ENCODE measurements around the gene NUDT16. TPM values are rescaled to one million over a fixed set of nuclear protein-coding genes. Genes with fewer than 3 reads are reported as not detected.

Gene NUDT16
- total RNA-seq, 3 donors from 2014 or later: 31.7 to 45.9 (median 39.9) TPM

DNA sequence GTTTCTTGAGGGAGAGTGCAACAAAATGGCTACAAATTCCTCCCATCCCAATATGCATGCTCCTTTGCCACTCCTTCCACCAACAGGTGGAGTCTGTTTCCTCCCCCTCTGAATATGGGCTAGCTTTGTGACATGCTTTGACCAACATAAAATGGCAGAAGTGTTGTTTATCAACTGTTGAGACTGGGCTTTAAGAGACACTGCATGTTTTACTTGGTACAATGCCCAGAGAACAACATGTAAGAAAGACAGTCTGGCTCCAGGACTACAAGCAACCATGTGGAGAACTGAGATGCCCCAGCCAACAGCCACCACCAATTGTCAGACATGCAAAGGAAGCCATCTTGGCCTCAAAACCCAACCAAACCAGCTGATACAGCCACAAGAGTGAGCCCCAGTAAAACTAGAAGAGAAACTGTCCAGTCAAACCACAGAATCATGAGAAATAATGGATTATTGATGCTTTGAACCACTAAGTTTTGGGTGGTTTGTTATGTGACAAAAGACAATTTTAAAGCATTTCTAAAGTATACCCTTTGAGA is 40.5 kb downstream of the NUDT16 start:
- Histone ChIP-seq H3K9me3 (no peaks in the 10 kb centered on the region), H3K4me1 (ENCODE audit: low read depth) (no peaks in the 10 kb centered on the region), H3K4me3 (no peak overlapping the region), H3K36me3 (ENCODE audit: low read depth) (no peaks in the 10 kb centered on the region)
- intact Hi-C loops (cut with DNase I, micrococcal nuclease): no loop called here
- DNase-seq: no peak
- ATAC-seq: no peak
- TF ChIP-seq, protein P1, sequence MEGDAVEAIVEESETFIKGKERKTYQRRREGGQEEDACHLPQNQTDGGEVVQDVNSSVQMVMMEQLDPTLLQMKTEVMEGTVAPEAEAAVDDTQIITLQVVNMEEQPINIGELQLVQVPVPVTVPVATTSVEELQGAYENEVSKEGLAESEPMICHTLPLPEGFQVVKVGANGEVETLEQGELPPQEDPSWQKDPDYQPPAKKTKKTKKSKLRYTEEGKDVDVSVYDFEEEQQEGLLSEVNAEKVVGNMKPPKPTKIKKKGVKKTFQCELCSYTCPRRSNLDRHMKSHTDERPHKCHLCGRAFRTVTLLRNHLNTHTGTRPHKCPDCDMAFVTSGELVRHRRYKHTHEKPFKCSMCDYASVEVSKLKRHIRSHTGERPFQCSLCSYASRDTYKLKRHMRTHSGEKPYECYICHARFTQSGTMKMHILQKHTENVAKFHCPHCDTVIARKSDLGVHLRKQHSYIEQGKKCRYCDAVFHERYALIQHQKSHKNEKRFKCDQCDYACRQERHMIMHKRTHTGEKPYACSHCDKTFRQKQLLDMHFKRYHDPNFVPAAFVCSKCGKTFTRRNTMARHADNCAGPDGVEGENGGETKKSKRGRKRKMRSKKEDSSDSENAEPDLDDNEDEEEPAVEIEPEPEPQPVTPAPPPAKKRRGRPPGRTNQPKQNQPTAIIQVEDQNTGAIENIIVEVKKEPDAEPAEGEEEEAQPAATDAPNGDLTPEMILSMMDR (IDR thresholded peaks at IDR 0.05): no peak

DNA sequence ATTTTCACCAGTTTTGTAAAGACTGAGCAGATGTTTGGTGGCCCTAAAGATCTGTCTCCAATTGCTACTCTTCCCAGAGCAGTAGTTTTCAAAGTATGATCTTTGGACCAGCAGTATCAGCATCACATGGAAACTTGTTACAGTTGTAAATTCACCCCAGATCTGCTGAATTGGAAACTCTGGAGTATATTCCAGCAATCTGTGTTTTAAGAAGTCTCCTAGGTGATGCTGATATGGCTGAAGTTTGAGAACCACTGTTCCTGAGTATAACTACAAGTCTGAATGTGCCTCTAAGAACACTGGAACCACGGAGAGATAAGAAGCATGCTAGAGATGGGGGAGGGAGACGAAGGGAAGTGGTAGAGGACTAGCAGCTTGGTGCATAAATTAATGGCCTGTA is 45.7 kb downstream of the NUDT16 start:
- ATAC-seq (no peak), DNase-seq (no peak)
- Histone ChIP-seq H3K9me3 (no peaks in the 10 kb centered on the region), H3K4me3 (no peak overlapping the region), H3K36me3 (ENCODE audit: low read depth) (no peaks in the 10 kb centered on the region), H3K4me1 (ENCODE audit: low read depth) (no peaks in the 10 kb centered on the region)
- intact Hi-C loops (cut with DNase I, micrococcal nuclease): no loop called here
- TF ChIP-seq, protein P1 (IDR thresholded peaks at IDR 0.05): no peak

DNA sequence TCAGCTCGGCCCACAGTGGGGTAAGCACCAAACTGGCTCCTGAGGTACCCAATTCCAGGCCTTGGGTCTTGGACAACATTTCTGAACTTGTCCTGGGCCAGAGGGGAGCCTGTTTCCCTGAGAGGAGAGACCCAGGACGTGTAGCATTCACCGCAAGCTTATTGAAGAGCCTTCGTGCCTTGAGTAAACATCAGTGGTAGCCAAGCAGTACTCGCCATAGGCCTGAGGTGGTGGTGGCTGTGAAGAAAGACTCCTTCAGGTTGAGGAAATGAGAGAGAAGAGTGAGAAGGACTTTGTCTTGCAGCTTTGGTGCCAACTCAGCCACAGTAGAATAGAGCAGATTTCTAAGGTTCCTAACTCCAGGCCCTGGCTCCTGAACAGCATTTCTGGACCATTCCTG is 50.2 kb downstream of the NUDT16 start:
- TF ChIP-seq, protein P1 (IDR thresholded peaks at IDR 0.05): no peak

DNA sequence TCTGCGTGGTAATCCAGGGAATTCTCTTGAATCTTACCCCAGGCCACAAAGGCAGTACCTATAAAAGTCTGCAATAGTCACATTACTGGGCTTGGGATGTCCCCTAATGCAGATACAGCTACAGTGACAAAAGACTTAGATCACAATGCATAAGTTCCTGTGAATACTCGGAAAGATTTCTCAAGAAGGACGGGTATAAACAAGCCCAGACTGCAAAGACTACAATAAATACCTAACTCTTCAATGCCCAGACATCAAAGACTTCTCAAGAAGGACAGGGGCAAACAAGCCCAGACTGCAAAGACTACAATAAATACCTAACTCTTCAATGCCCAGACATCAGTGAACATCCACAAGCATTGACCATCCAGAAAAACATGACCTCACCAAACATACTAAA is 50.9 kb downstream of the NUDT16 start:
- H3K4me3 ChIP-seq: no peak overlapping the region
- intact Hi-C loops (cut with DNase I, micrococcal nuclease): no loop called here
- H3K4me1 ChIP-seq (ENCODE audit: low read depth): no peaks in the 10 kb centered on the region
- no peaks in the 10 kb centered on the region for H3K36me3 ChIP-seq (ENCODE audit: low read depth)
- TF ChIP-seq, protein P1 (IDR thresholded peaks at IDR 0.05): no peak
- DNase-seq (no peak), ATAC-seq (no peak)
- H3K9me3 ChIP-seq: no peaks in the 10 kb centered on the region

More for the DNA sequence above, 50.2 kb downstream of the NUDT16 start:
- no peak for ATAC-seq
- no peaks in the 10 kb centered on the region for H3K36me3 ChIP-seq (ENCODE audit: low read depth)
- intact Hi-C loops (cut with DNase I, micrococcal nuclease): no loop called here
- no peak overlapping the region for H3K4me3 ChIP-seq
- H3K4me1 ChIP-seq (ENCODE audit: low read depth): no peaks in the 10 kb centered on the region
- no peaks in the 10 kb centered on the region for H3K9me3 ChIP-seq
- no peak for DNase-seq

DNA sequence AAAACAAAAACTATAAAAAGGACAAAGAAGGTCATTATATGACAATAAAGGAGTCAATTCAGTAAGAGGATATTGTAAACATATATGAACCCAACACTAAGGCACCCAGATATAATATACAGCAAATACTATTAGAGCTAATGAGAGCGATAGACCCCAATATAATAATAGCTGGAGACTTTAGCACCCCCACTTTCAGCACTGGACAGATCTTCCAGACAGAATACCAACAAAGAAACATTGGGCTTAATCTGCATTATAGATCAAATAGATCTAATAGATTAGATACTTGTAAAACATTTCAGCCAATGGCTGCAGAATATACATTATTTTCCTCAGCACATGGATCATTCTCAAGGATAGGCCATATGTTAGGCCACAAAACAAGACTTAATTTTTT is 53.4 kb downstream of the NUDT16 start:
- intact Hi-C loops (cut with DNase I, micrococcal nuclease): no loop called here
- TF ChIP-seq, protein P1 (IDR thresholded peaks at IDR 0.05): no peak
- Histone ChIP-seq H3K9me3 (no peaks in the 10 kb centered on the region), H3K4me3 (no peak overlapping the region), H3K4me1 (ENCODE audit: low read depth) (no peaks in the 10 kb centered on the region), H3K36me3 (ENCODE audit: low read depth) (no peaks in the 10 kb centered on the region)
- DNase-seq: no peak
- ATAC-seq: no peak

Other genes starting within 250 kb of the NUDT16 start
- gene MRPL3, start 121.2 kb downstream of the NUDT16 start, total RNA-seq: 10 to 100 TPM; 48.6 to 68.8 (median 49.2) TPM

All from mucosa of descending colon (tissue), 3 donors.